Measurements from ENCODE around the gene KAT8.

Gene KAT8

GRCh38 chr16:31135535-31136286 is 18.2 kb downstream of the KAT8 start, which contains the start of gene PRSS8 (continued):
- 0 out of 2 replicates have a peak, but pooled peaks have one; percentile 22 for TF ChIP-seq ZNF639 (tag by site-specific recombination; IDR thresholded peaks at IDR 0.05)
- peak; percentile 63; the same call in 1 of the 2 replicates for TF ChIP-seq ZNF645 (tag by site-specific recombination; IDR thresholded peaks at IDR 0.05)
- TF ChIP-seq ZNF24 (tag by site-specific recombination; IDR thresholded peaks at IDR 0.05), result no peak
- peak; percentile 98 for TF ChIP-seq ZSCAN4 (tag by site-specific recombination; IDR thresholded peaks at IDR 0.05)
- no peak for TF ChIP-seq PRDM4 (tag by site-specific recombination; IDR thresholded peaks at IDR 0.05)
- no peak for TF ChIP-seq ZNF214 (tag by site-specific recombination; IDR thresholded peaks at IDR 0.05; ENCODE audit: borderline replicate concordance)
- TF ChIP-seq ZNF629 (tag by site-specific recombination; IDR thresholded peaks at IDR 0.05), result no peak
- TF ChIP-seq ZNF785 (tag by site-specific recombination; IDR thresholded peaks at IDR 0.05), result no peak
- no peak for TF ChIP-seq WT1 (tag by site-specific recombination; IDR thresholded peaks at IDR 0.05)
- TF ChIP-seq SP7 (tag by site-specific recombination; IDR thresholded peaks at IDR 0.05), result peak; percentile 41; the same call in 1 of the 2 replicates
- no peak for TF ChIP-seq CTCF (tag by site-specific recombination; IDR thresholded peaks at IDR 0.05)
- TF ChIP-seq KLF1 (tag by site-specific recombination; IDR thresholded peaks at IDR 0.05), result peak; percentile 85
- TF ChIP-seq ZNF157 (tag by site-specific recombination; IDR thresholded peaks at IDR 0.05), result no peak
- no peak for TF ChIP-seq ZNF280C (tag by site-specific recombination; IDR thresholded peaks at IDR 0.05)
- TF ChIP-seq ZNF776 (tag by site-specific recombination; IDR thresholded peaks at IDR 0.05; ENCODE audit: borderline replicate concordance), result no peak
- no peak for TF ChIP-seq GFI1B (tag by site-specific recombination; IDR thresholded peaks at IDR 0.05)
- TF ChIP-seq TCF7L2 (IDR thresholded peaks at IDR 0.05; ENCODE audit: borderline replicate concordance, low read depth, low read length), result no peak
- TF ChIP-seq ZNF132 (tag by site-specific recombination; IDR thresholded peaks at IDR 0.05; ENCODE audit: borderline replicate concordance), result no peak
- TF ChIP-seq GLIS2 (tag by site-specific recombination; IDR thresholded peaks at IDR 0.05), result no peak
- TF ChIP-seq EGR2 (tag by site-specific recombination; IDR thresholded peaks at IDR 0.05; ENCODE audit: low read depth), result no peak
- no peak for TF ChIP-seq ZNF791 (tag by site-specific recombination; IDR thresholded peaks at IDR 0.05)
- TF ChIP-seq ZNF558 (tag by site-specific recombination; IDR thresholded peaks at IDR 0.05), result no peak
- TF ChIP-seq MYNN (tag by site-specific recombination; IDR thresholded peaks at IDR 0.05; ENCODE audit: borderline replicate concordance), result no peak
- no peak for TF ChIP-seq ZNF76 (tag by site-specific recombination; IDR thresholded peaks at IDR 0.05; ENCODE audit: borderline replicate concordance, low read depth)
- no peak for TF ChIP-seq HOXC10 (CRISPR knock-in tag; IDR thresholded peaks at IDR 0.05)
- no peak for TF ChIP-seq ZNF18 (tag by site-specific recombination; IDR thresholded peaks at IDR 0.05)
- no peak for TF ChIP-seq HOXA7 (CRISPR knock-in tag; IDR thresholded peaks at IDR 0.05; ENCODE audit: borderline replicate concordance)

All from HEK293 (cell line).